T-helper 2 cell (primary cell): ENCODE measurements around the gene MCM3.

Experiments used
- DNase-seq, 5 experiments: peaks; one replicate each; pipeline versions ENCODE4 v3.0.0 to v3.0.0-alpha.2; 2012 to 2022

MCM3 gene

GRCh38 chr6:52245425-52245824 lies 39.1 kb downstream of the MCM3 start:
- no peak for DNase-seq

GRCh38 chr6:52244400-52244799 lies 40.1 kb downstream of the MCM3 start, which contains the start of gene IL17F:
Gene IL17F (minus strand): TSS chr6:52244500. CDS start chr6:52244429, 71 bp downstream.
- DNase-seq, result no peak

- no peak for DNase-seq
Measured at GRCh38 chr6:52243282-52243893, 41.2 kb downstream of the MCM3 start.

GRCh38 chr6:52241819-52242218 lies 42.7 kb downstream of the MCM3 start:
- DNase-seq, result no peak

- peak in 1 of 5 experiments; percentile 69 for DNase-seq
Measured at GRCh38 chr6:52233975-52234823, 50.3 kb downstream of the MCM3 start.

- no peak for DNase-seq
Measured at GRCh38 chr6:52233005-52233404, 51.5 kb downstream of the MCM3 start.

- DNase-seq, result peak in 2 of 5 experiments; percentile 58 to 74
Measured at GRCh38 chr6:52231406-52232127, 53.0 kb downstream of the MCM3 start.

- DNase-seq, result no peak
Measured at GRCh38 chr6:52230685-52231084, 53.9 kb downstream of the MCM3 start.

GRCh38 chr6:52227495-52227894 lies 57.0 kb downstream of the MCM3 start:
- DNase-seq, result peak in 2 of 5 experiments; percentile 36 to 95

- DNase-seq, result peak in 3 of 5 experiments; percentile 4 to 88 (median 14)
Measured at GRCh38 chr6:52221302-52221701, 63.2 kb downstream of the MCM3 start.

GRCh38 chr6:52217761-52218160 lies 66.8 kb downstream of the MCM3 start:
- no peak for DNase-seq

- DNase-seq, result no peak
Measured at GRCh38 chr6:52216932-52217575, 67.5 kb downstream of the MCM3 start.

- DNase-seq, result no peak
Measured at GRCh38 chr6:52215787-52216186, 68.8 kb downstream of the MCM3 start.
